IPS-18a (cell line): ENCODE results near the gene SMAD5.

Experiments
- H3K27ac ChIP-seq: one replicate; pipeline ENCODE4 v1.5.1; 2013; ENCODE audit warnings: low read length
- H3K27me3 ChIP-seq: one replicate; pipeline ENCODE4 v1.6.1; 2013; ENCODE audit warnings: mild to moderate bottlenecking, low read length; ENCODE audit not compliant: control insufficient read depth, insufficient read depth
- H3K36me3 ChIP-seq: one replicate; pipeline ENCODE4 v1.6.1; 2013; ENCODE audit warnings: low read depth, low read length; ENCODE audit not compliant: control insufficient read depth
- H3K4me1 ChIP-seq: one replicate; pipeline ENCODE4 v1.6.1; 2013; ENCODE audit warnings: low read depth, low read length; ENCODE audit not compliant: control insufficient read depth
- H3K4me3 ChIP-seq: one replicate; pipeline ENCODE4 v1.5.1; 2013; ENCODE audit warnings: low read length
- H3K9ac ChIP-seq: one replicate; pipeline ENCODE4 v1.6.1; 2013; ENCODE audit warnings: mild to moderate bottlenecking, low read length, moderate library complexity
- H3K9me3 ChIP-seq: one replicate; pipeline ENCODE4 v1.6.1; 2013; ENCODE audit warnings: low read depth, low read length; ENCODE audit not compliant: control insufficient read depth

Gene SMAD5

DNA sequence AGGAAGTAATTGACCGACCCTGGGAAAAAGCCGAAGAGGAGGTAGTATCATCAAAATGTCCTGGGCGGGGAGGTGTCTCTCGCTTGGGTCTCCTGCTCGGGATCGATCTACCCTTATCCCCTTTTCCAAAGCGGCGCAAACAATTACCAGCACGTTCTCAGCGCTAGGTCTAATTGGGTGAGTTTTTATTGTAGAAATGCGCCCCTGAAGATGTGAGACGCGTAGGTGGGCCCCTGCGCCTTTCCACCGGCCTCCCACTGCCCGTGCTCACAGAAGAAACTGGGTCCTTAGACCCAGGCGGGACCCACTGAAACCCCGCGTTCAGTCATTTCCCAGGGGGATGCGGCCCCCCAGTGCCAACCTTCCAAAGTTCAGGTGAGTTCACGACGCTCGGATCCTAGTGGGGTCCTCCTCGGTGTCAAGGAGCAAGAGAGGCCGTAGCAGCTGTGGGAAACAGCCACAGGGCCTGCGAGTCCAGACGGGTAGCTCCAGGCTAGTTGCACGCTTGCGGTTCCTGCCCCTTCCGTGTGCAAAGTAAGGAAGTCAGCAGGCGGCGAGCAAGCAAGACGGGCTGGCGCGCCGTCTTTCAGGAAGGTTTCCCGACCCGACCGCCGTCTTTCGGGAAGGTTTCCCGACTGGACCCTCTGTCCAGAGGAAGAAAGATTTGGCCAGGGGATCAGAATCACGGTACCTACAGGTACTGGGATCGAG is 58.8 kb downstream of the SMAD5 start:
- peaks cover 8% of the 10 kb centered on the region for H3K4me1 ChIP-seq
- H3K27me3 ChIP-seq: peaks cover 83% of the 10 kb centered on the region
- no peak overlapping the region for H3K9ac ChIP-seq
- H3K4me3 ChIP-seq: peak overlapping the region; percentile 62
- no peaks in the 10 kb centered on the region for H3K36me3 ChIP-seq
- H3K9me3 ChIP-seq: no peaks in the 10 kb centered on the region
- H3K27ac ChIP-seq: no peak overlapping the region

DNA sequence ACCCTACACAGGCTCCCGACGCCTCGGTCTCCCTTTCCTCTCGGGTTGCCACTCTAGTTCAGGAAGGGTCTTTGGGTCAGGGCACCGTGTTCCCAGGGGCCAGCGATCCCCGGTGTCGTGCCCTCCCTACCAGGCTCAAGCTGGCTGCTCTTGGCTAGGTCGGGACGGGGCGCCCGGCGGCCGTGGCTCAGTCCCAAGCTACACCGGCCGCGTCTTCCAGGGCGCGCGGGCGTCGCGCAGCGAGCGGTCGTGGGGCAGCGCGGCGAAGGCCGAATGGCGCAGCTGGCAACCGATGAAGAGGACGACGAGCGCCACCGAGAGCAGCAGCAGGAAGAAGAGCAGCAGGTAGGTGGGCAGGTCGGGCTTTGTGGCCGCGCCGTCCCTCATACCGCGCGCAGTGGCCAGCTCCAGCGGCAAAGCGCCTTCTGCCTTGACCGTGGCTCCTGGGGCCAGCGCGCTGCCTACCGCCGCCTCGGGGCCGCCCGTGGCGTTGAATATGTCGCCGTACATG is 59.4 kb downstream of the SMAD5 start:
- H3K36me3 ChIP-seq: no peaks in the 10 kb centered on the region
- peak overlapping the region; percentile 62 for H3K4me3 ChIP-seq
- peaks cover 89% of the 10 kb centered on the region for H3K27me3 ChIP-seq
- peaks cover 8% of the 10 kb centered on the region for H3K4me1 ChIP-seq
- H3K9me3 ChIP-seq: no peaks in the 10 kb centered on the region
- no peak overlapping the region for H3K27ac ChIP-seq
- H3K9ac ChIP-seq: peak overlapping the region; percentile 1

DNA sequence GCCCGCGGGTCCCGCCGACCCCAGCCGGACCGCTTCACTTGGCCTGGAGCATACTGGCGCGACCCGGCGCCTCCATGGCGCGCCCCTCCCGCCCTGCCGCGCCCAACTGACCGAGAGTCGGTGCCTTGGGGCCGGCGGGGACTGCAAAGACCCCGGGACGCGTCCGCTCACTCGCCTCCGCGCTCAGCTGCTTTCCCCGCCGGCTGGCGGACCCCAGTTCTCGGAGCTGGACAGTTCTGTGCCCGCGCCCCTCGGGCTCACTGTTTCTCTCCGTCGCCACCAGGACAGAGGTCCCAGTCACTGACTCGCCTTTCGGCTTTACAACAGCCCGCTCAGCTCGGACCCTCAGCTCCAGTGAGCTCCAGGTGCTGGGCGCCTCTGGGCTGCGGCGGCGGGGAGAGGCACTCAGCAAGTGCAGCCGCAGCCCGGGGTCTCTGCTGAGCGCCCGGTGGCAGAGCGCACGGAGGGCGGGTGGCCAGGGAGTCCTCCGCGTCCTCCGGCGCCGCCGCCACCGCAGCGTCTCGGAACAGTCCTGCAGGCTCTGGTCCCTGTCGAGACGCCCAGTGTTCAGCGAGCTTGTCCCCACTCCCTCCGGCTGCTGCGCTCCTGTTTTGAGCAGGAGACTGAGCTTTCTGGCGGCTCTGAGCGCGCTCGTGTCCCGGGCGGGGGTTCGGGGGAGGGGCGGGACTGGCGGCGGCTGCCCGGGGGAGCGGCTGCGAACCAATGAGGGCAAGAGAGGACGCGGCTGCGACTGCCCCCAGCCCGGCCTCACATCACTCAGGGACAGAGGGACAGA is 60.1 kb downstream of the SMAD5 start, which contains the start of gene SMIM32:
TSS of gene SMIM32 (minus strand) at position 637 of the 796 bp plus-strand sequence. CDS start 638 bp downstream, outside the sequence.
- H3K4me1 ChIP-seq: peaks cover 8% of the 10 kb centered on the region
- peak within 1 kb of the TSS; percentile 62 for H3K4me3 ChIP-seq
- peak within 1 kb of the TSS; percentile 1 for H3K9ac ChIP-seq
- no peaks in the 10 kb centered on the region for H3K36me3 ChIP-seq
- no peak within 1 kb of the TSS for H3K27ac ChIP-seq
- H3K27me3 ChIP-seq: peaks cover 93% of the 10 kb centered on the region
- H3K9me3 ChIP-seq: no peaks in the 10 kb centered on the region

DNA sequence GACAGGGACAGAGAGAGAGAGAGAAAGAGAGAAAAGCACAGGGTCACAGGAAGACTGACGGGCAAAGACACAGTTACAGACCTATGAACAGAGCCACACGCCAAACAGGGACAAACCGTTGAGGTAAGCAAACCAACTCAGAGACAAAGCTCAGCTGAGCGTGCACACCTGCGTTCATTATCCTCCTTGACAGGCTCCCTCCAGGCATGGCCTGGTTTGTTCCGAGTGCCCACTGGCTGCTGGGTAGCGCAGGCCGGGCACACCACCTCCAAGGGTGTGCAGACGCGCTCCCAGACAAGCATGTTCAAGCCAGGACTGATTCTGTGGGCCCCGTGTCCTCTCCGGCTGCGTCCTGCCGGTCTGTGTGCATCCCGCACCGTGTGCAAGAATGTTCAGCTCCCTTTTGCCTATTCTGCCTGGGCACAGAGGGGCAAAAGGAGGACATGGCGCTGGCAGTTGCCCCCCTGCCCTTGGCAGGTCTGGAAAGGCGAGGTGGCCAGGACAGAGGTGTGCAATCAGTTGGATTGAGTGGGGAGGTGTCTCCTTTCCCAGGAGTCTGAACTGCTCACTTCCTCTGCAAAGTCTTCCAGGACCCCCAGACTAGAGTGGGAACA is 60.8 kb downstream of the SMAD5 start:
- no peak overlapping the region for H3K9ac ChIP-seq
- peaks cover 8% of the 10 kb centered on the region for H3K4me1 ChIP-seq
- no peaks in the 10 kb centered on the region for H3K36me3 ChIP-seq
- no peak overlapping the region for H3K27ac ChIP-seq
- H3K4me3 ChIP-seq: peak overlapping the region; percentile 62
- peaks cover 95% of the 10 kb centered on the region for H3K27me3 ChIP-seq
- no peaks in the 10 kb centered on the region for H3K9me3 ChIP-seq

DNA sequence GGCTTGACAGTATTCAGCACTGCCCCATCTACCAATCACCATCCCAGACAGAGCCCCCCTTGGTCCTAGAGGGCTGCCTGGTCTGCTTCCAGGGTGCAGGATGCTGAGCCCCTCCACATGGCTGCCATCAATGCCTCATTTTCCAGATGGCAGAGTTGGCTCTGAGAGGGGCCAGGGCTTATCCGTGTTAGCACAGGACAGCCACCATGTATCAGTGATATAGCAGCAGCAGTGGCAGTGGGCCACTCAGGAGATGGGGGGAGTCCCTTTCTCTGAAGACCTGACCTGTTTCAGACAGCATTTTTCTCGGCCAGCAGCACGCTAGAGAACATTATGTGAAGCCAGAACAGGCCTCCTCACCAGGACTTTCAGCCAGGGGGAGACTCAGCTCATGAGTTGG is 61.9 kb downstream of the SMAD5 start:
- no peaks in the 10 kb centered on the region for H3K36me3 ChIP-seq
- H3K4me3 ChIP-seq: no peak overlapping the region
- no peaks in the 10 kb centered on the region for H3K9me3 ChIP-seq
- peaks cover 95% of the 10 kb centered on the region for H3K27me3 ChIP-seq
- no peak overlapping the region for H3K27ac ChIP-seq
- H3K4me1 ChIP-seq: peaks cover 8% of the 10 kb centered on the region
- H3K9ac ChIP-seq: no peak overlapping the region

DNA sequence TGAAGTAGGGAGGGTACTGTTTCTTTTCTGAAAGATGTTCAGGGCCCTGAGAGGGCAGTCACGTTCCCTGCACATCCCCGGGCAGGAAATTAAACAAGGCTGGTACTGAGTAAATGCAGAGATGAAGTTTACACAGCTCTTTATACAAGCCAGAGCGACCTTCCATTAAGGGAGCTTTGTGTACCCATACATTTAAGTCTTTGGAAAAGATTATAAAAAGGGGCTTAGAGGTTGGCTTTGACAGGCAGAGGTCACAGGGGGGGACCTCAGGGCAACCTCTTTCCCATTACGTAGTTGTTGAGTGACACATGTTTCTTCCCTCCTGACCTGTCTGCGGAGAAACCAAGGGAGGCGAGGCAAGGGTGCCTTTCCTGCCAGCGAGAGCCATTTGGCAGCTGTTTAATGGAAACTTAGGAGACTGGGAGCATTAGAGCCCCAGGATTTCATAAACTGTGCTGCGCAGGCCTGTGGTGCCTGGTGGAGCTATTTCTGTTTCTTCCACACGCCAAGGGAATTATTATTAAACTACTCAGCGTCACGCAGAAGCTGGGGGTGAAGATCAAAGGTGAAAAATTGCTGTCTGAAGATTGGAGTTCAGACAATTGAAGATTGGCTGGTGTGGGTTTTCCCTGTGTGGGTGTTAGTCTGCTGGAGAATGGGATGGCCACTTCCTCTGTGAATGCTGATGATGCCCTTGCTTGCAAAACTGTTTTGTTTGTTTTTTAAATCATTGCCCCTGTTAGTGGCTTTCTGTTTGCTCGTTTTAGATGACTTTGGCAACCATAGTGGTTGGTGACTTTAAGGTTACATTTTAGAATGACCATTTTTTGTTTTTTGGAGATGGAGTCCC is 63.6 kb downstream of the SMAD5 start:
- Histone ChIP-seq H3K36me3 (no peaks in the 10 kb centered on the region), H3K4me1 (peaks cover 8% of the 10 kb centered on the region), H3K27ac (no peak overlapping the region), H3K27me3 (peaks cover 95% of the 10 kb centered on the region), H3K9ac (no peak overlapping the region), H3K9me3 (no peaks in the 10 kb centered on the region), H3K4me3 (no peak overlapping the region)

DNA sequence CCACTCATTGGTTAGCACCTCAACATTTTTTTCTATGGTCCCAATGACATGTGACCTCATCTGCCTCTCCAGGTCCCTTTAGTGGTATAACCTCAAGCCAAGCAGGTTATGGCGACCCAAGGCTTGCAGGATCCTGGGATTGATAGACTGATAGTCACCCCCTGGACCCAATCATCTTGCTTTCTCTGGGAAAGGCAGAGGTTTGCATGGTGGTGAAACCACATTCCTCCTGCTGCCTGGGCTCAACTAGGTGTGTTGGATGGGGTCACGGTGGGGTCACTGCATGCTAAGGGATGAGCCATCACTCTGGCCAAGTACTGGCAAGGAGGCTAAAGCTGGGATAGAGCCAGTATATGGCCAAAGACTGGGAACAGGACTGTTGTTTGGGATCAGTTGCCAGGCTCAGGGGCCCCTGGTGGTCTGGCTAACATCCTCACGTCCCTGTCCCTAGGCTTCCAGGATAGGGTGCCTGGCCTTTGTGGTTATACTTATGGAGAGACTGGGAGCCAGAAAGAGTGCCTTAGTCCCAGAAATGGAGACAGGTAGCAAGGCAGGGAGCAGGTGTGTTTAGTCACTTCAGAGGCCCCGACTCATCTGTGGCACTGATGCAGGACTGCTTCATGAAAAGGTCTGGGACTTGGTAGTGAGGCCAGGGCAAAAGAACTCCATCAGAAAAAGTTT is 65.0 kb downstream of the SMAD5 start:
- H3K9ac ChIP-seq: no peak overlapping the region
- H3K36me3 ChIP-seq: no peaks in the 10 kb centered on the region
- no peak overlapping the region for H3K27ac ChIP-seq
- no peak overlapping the region for H3K4me3 ChIP-seq
- no peaks in the 10 kb centered on the region for H3K9me3 ChIP-seq
- H3K27me3 ChIP-seq: peaks cover 95% of the 10 kb centered on the region
- H3K4me1 ChIP-seq: peaks cover 14% of the 10 kb centered on the region

DNA sequence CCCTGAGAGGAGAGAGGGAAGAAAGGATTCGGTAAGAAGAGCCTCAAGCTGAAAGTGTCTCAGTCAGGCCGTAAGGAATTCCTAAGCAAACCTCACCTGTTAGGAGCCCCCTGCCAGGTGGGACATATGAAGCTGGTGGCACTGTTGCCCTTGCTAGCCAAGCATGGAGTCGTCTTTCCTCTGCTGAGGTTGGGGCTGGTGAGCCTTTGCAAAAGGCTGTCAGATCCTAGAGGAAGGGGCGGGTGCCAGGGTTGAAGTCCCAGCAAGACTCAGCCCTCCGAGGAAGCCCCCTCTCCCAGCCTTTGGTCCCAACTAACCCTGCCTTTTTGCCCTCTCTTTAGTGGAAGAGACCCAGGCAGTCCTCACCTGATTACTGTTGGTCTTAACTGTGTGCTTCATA is 65.8 kb downstream of the SMAD5 start:
- H3K4me3 ChIP-seq: no peak overlapping the region
- no peak overlapping the region for H3K27ac ChIP-seq
- H3K4me1 ChIP-seq: peaks cover 12% of the 10 kb centered on the region
- no peaks in the 10 kb centered on the region for H3K36me3 ChIP-seq
- H3K27me3 ChIP-seq: peaks cover 88% of the 10 kb centered on the region
- H3K9me3 ChIP-seq: no peaks in the 10 kb centered on the region
- no peak overlapping the region for H3K9ac ChIP-seq

DNA sequence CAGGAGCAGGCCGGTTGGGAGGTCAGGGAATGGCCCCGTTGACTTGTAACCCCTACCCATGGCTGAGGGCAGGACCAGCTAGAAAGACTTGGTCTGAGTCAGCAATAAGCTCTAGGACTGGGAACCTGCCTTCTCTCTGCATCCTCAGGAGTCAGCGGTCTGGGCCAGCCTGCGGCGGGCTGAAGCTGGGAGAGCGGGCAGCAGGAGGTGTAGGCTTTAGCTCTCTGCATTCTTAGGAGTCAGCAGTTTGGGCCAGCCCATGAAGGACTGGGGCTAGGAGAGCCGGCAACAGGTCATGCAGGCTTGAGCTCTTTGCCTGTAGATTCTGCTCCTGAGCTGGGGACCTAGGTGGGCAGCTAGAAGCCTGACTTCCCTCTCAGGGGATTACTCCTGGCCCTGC is 66.8 kb downstream of the SMAD5 start:
- Histone ChIP-seq H3K4me3 (no peak overlapping the region), H3K9ac (no peak overlapping the region), H3K9me3 (no peaks in the 10 kb centered on the region), H3K27me3 (peaks cover 88% of the 10 kb centered on the region), H3K36me3 (no peaks in the 10 kb centered on the region), H3K27ac (no peak overlapping the region), H3K4me1 (peaks cover 14% of the 10 kb centered on the region)

DNA sequence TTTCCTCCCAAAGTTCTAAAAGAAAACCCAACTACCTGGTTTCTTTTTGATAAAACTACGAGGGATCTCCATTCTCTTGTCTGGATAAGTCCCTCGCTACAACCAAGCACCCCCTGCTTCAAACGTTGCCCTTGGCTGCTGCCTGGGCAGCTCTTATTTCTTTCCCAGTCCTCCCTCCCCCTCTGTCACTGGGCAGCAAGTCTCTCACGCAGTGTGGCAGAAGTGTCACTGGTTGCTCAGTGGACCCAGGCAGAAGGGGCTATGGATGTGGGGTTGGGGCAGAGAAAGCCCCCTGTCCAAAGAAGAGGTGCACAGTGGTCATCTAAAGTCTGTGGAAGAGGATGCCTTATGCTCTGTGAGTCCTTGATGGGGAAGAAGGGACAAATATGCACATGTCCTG is 67.5 kb downstream of the SMAD5 start:
- Histone ChIP-seq H3K27ac (no peak overlapping the region), H3K27me3 (peaks cover 88% of the 10 kb centered on the region), H3K4me3 (no peak overlapping the region), H3K4me1 (peaks cover 14% of the 10 kb centered on the region), H3K9me3 (no peaks in the 10 kb centered on the region), H3K9ac (no peak overlapping the region), H3K36me3 (no peaks in the 10 kb centered on the region)
